ENCODE measurements around the gene SEC24B.

Gene SEC24B

GRCh38 chr4:109433205-109434006 lies at the start of gene SEC24B:
TSS of gene SEC24B (plus strand) at chr4:109433815. CDS start at chr4:109433870, 55 bp downstream.
- peak; percentile 79 for DNase-seq (ENCODE audit: low spot score)

GRCh38 chr4:109383823-109384222 lies 49.8 kb upstream of the SEC24B start:
- DNase-seq (ENCODE audit: low spot score) = no peak

- no peak for DNase-seq (ENCODE audit: low spot score)
Measured at GRCh38 chr4:109385260-109385659, 48.4 kb upstream of the SEC24B start.

- DNase-seq (ENCODE audit: low spot score) = no peak
Measured at GRCh38 chr4:109389369-109390114, 44.1 kb upstream of the SEC24B start.

GRCh38 chr4:109390115-109390768 lies 43.4 kb upstream of the SEC24B start:
- no peak for DNase-seq (ENCODE audit: low spot score)

GRCh38 chr4:109395694-109396093 lies 37.9 kb upstream of the SEC24B start:
- no peak for DNase-seq (ENCODE audit: low spot score)

GRCh38 chr4:109398928-109399327 lies 34.7 kb upstream of the SEC24B start:
- no peak for DNase-seq (ENCODE audit: low spot score)

- peak; percentile 66 for DNase-seq (ENCODE audit: low spot score)
Measured at GRCh38 chr4:109406337-109406931, 27.2 kb upstream of the SEC24B start.

- no peak for DNase-seq (ENCODE audit: low spot score)
Measured at GRCh38 chr4:109407027-109407737, 26.4 kb upstream of the SEC24B start.

- no peak for DNase-seq (ENCODE audit: low spot score)
Measured at GRCh38 chr4:109408711-109409110, 24.9 kb upstream of the SEC24B start.

- DNase-seq (ENCODE audit: low spot score) = no peak
Measured at GRCh38 chr4:109410226-109410625, 23.4 kb upstream of the SEC24B start.

GRCh38 chr4:109410776-109411175 lies 22.8 kb upstream of the SEC24B start:
- no peak for DNase-seq (ENCODE audit: low spot score)

- no peak for DNase-seq (ENCODE audit: low spot score)
Measured at GRCh38 chr4:109411964-109412363, 21.7 kb upstream of the SEC24B start.

GRCh38 chr4:109412776-109413175 lies 20.8 kb upstream of the SEC24B start:
- DNase-seq (ENCODE audit: low spot score) = no peak

- DNase-seq (ENCODE audit: low spot score) = no peak
Measured at GRCh38 chr4:109414938-109415337, 18.7 kb upstream of the SEC24B start.

- DNase-seq (ENCODE audit: low spot score) = no peak
Measured at GRCh38 chr4:109418588-109418987, 15.0 kb upstream of the SEC24B start.

- DNase-seq (ENCODE audit: low spot score) = no peak
Measured at GRCh38 chr4:109419679-109420078, 13.9 kb upstream of the SEC24B start.

GRCh38 chr4:109424093-109424841 lies 9.3 kb upstream of the SEC24B start:
- no peak for DNase-seq (ENCODE audit: low spot score)

- no peak for DNase-seq (ENCODE audit: low spot score)
Measured at GRCh38 chr4:109425405-109425804, 8.2 kb upstream of the SEC24B start.

- DNase-seq (ENCODE audit: low spot score) = no peak
Measured at GRCh38 chr4:109429545-109429944, 4.1 kb upstream of the SEC24B start.

- DNase-seq (ENCODE audit: low spot score) = no peak
Measured at GRCh38 chr4:109432203-109432602, 1.4 kb upstream of the SEC24B start.
